SK-N-SH treated with all-trans-retinoic acid at 6 μM for 48 hours (cell line): ENCODE measurements around the gene WDR38.

Experiments used
- GLIS3 ChIP-seq: fragments of 250-450 bp; sonication (Bioruptor Pico); IDR thresholded peaks from 2 replicates; pipeline ENCODE4 v1.5.0; 2020; ENCODE audit warnings: mild to moderate bottlenecking, moderate library complexity
- PATZ1 ChIP-seq: fragments of 250-450 bp; sonication (Bioruptor Pico); IDR thresholded peaks from 2 replicates; pipeline ENCODE4 v1.8.0; 2020; ENCODE audit warnings: mild to moderate bottlenecking, moderate library complexity, borderline replicate concordance
- RARB ChIP-seq: fragments of 250-450 bp; sonication (Bioruptor Pico); IDR thresholded peaks from 2 replicates; pipeline ENCODE4 v1.8.0; 2021; ENCODE audit warnings: mild to moderate bottlenecking, moderate library complexity
- ZNF70 ChIP-seq: fragments of 450-650 bp; formaldehyde crosslinking; IDR thresholded peaks from 2 replicates; pipeline ENCODE4 v1.5.0; 2020; ENCODE audit warnings: mild to moderate bottlenecking, moderate library complexity

- TF ChIP-seq GLIS3 (no peak), RARB (no peak), PATZ1 (CRISPR knock-in tag) (no peak), ZNF70 (CRISPR knock-in tag) (no peak)
These were observed 9.7 kb upstream of the WDR38 start for GRCh38 chr9:124843456-124844034.
